Caco-2 (cell line): ENCODE results near the gene OR51I1. TPM values are rescaled to one million over a fixed set of nuclear protein-coding genes. Genes with fewer than 3 reads are reported as not detected.

Source experiments
- BruUV-seq: library from RNA; stranded (reverse); fragments of 400-500 nt; replicated peaks from 2 replicates; lab custom pipeline; 2021; lab: Mats Ljungman, UMichigan
- CTCF ChIA-PET: fragments of 300-600 bp; sonication (Branson Sonifier 250); formaldehyde crosslinking; loops from one replicate; lab custom pipeline; 2022; ENCODE audit warnings: antibody characterized with exemption; lab: Charles Lee
- POLR2A ChIA-PET: fragments of 300-600 bp; sonication (Branson Sonifier 250); formaldehyde crosslinking; loops from one replicate; lab custom pipeline; 2022; ENCODE audit warnings: antibody characterized with exemption; lab: Charles Lee
- DNase-seq, 2 experiments: peaks; one replicate each; pipeline versions ENCODE4 v3.0.0 to v3.0.0-alpha.2; 2020 to 2022
- H3K27me3 ChIP-seq: replicated peaks from 2 replicates; pipeline ENCODE4 v1.6.0; 2011; ENCODE audit warnings: low read length; ENCODE audit not compliant: control insufficient read depth, insufficient read depth
- H3K36me3 ChIP-seq: 2 replicates; pipeline ENCODE4 v1.5.1; 2011; ENCODE audit warnings: low read length; ENCODE audit not compliant: control insufficient read depth, insufficient read depth
- H3K4me1 ChIP-seq: fragments of 250-450 bp; sonication (Bioruptor Pico); 2 replicates; pipeline ENCODE4 v1.5.1; 2020; ENCODE audit warnings: mild to moderate bottlenecking
- H3K4me3 ChIP-seq: 2 replicates; pipeline ENCODE4 v1.5.1; 2011; ENCODE audit warnings: low read depth, mild to moderate bottlenecking, control low read depth, low read length
- H3K9me3 ChIP-seq: fragments of 250-450 bp; sonication (Bioruptor Pico); 2 replicates; pipeline ENCODE4 v1.5.1; 2020; ENCODE audit warnings: mild to moderate bottlenecking, moderate library complexity
- H3K27ac Mint-ChIP-seq: one replicate; pipeline ENCODE4 v1.8.0; 2022; ENCODE audit warnings: mixed read lengths; ENCODE audit not compliant: unreplicated experiment
- H3K27me3 Mint-ChIP-seq: one replicate; pipeline ENCODE4 v1.8.0; 2022; ENCODE audit warnings: mixed read lengths; ENCODE audit not compliant: insufficient read depth, unreplicated experiment
- H3K36me3 Mint-ChIP-seq: one replicate; pipeline ENCODE4 v1.8.0; 2022; ENCODE audit warnings: mild to moderate bottlenecking, mixed read lengths; ENCODE audit not compliant: insufficient read depth, unreplicated experiment
- H3K4me1 Mint-ChIP-seq: one replicate; pipeline ENCODE4 v1.8.0; 2022; ENCODE audit warnings: low read depth, mixed read lengths; ENCODE audit not compliant: unreplicated experiment
- H3K4me3 Mint-ChIP-seq: one replicate; pipeline ENCODE4 v1.8.0; 2022; ENCODE audit warnings: mild to moderate bottlenecking, moderate library complexity, mixed read lengths; ENCODE audit not compliant: unreplicated experiment
- H3K9me3 Mint-ChIP-seq: one replicate; pipeline ENCODE4 v1.8.0; 2022; ENCODE audit warnings: mixed read lengths; ENCODE audit not compliant: unreplicated experiment
- intact Hi-C: fragments of 100-400 bp; cut with micrococcal nuclease; formaldehyde crosslinking; loops from one replicate; pipeline ENCODE4 v1.10.0; 2022; ENCODE audit not compliant: unreplicated experiment
- total RNA-seq: library from RNA; stranded (reverse); gene quantifications from 2 replicates; pipeline ENCODE4 v1.2.3, GENCODE V29; 2022
- TF ChIP-seq, protein P1 (sequence below), 2 experiments: fragments of 200-600 bp in 1 of 2; IDR thresholded peaks; 1 replicate in 1 of 2; 2 replicates in 1 of 2; pipeline versions ENCODE4 v1.5.1 to v1.8.0; 2011 to 2022; ENCODE audit warnings: antibody characterized with exemption in 1 of 2, control low read depth in 1 of 2, inconsistent platforms in 1 of 2, low read depth in 1 of 2, low read length in 1 of 2, mild to moderate bottlenecking in 1 of 2, moderate library complexity in 1 of 2; ENCODE audit not compliant: insufficient read depth in 1 of 2, severe bottlenecking in 1 of 2, unreplicated experiment in 1 of 2

Gene OR51I1
- total RNA-seq, 1 experiment from 2014 or later, result not detected

DNA sequence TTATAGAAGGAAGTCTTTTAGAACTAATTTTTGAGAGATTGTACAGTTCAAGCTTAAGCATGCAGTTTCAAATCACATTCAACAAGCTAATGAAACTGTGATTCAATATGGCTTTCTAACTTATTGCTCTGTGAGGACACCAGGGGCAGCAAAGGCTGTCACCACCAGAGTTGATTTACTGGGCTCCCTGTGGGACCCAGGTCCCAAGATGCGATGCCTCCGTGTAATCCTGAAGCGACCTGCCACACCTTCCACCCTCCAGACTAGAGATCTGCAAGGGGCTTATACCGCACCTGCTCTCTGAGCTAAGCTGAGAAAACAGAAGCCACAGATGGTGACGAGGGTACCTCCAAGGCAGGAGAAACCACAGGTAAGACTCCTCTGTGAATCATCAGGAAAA lies 20.3 kb downstream of the OR51I1 start:
- Mint-ChIP-seq H3K36me3 (no peaks in the 10 kb centered on the region), H3K27me3 (peaks cover 7% of the 10 kb centered on the region), H3K9me3 (no peaks in the 10 kb centered on the region), H3K4me3 (no peak overlapping the region), H3K4me1 (no peaks in the 10 kb centered on the region), H3K27ac (no peak overlapping the region)
- H3K4me3 ChIP-seq, result no peak overlapping the region
- intact Hi-C loops, result no loop called here
- CTCF ChIA-PET, result no interaction called here
- DNase-seq, result no peak
- POLR2A ChIA-PET, result no interaction called here
- no peaks in the 10 kb centered on the region for H3K27me3 ChIP-seq
- TF ChIP-seq, protein P1, sequence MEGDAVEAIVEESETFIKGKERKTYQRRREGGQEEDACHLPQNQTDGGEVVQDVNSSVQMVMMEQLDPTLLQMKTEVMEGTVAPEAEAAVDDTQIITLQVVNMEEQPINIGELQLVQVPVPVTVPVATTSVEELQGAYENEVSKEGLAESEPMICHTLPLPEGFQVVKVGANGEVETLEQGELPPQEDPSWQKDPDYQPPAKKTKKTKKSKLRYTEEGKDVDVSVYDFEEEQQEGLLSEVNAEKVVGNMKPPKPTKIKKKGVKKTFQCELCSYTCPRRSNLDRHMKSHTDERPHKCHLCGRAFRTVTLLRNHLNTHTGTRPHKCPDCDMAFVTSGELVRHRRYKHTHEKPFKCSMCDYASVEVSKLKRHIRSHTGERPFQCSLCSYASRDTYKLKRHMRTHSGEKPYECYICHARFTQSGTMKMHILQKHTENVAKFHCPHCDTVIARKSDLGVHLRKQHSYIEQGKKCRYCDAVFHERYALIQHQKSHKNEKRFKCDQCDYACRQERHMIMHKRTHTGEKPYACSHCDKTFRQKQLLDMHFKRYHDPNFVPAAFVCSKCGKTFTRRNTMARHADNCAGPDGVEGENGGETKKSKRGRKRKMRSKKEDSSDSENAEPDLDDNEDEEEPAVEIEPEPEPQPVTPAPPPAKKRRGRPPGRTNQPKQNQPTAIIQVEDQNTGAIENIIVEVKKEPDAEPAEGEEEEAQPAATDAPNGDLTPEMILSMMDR (IDR thresholded peaks at IDR 0.05; ENCODE audit: insufficient read depth in 1 of 2, low read depth in 1 of 2, low read length in 1 of 2, severe bottlenecking in 1 of 2, unreplicated experiment in 1 of 2), result no peak
- H3K9me3 ChIP-seq, result no peaks in the 10 kb centered on the region
- no peaks in the 10 kb centered on the region; the same call in 1 of the 2 replicates for H3K4me1 ChIP-seq
- no TSS peak for BruUV-seq
- no peaks in the 10 kb centered on the region for H3K36me3 ChIP-seq

DNA sequence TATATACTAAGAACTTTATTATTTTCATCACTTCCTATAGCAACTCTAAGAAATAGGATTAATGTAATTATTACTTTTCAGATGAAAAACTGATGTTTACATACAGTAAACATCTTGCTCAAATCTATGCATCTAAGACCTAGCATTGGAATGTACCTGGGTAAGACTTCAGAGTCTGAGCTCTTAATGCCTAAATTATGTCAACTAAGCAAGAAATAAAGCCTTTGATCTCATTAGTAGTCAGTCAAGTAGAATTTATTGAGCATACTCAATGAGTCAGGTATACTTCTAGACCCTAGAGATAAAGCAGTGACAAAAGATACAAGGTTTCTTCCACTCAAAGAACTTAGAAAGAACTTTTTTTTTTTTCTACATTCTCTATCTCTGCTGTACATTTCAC lies 36.1 kb downstream of the OR51I1 start:
- H3K4me3 Mint-ChIP-seq, result no peak overlapping the region
- TF ChIP-seq, protein P1 (IDR thresholded peaks at IDR 0.05; ENCODE audit: insufficient read depth in 1 of 2, low read depth in 1 of 2, low read length in 1 of 2, severe bottlenecking in 1 of 2, unreplicated experiment in 1 of 2), result no peak
- intact Hi-C loops, result no loop called here
- no peaks in the 10 kb centered on the region for H3K9me3 Mint-ChIP-seq
- no TSS peak for BruUV-seq
- H3K27me3 Mint-ChIP-seq, result peaks cover 19% of the 10 kb centered on the region
- Histone ChIP-seq H3K27me3 (no peaks in the 10 kb centered on the region), H3K4me1 (no peaks in the 10 kb centered on the region), H3K9me3 (no peaks in the 10 kb centered on the region), H3K4me3 (no peak overlapping the region), H3K36me3 (no peaks in the 10 kb centered on the region)
- H3K4me1 Mint-ChIP-seq, result no peaks in the 10 kb centered on the region
- POLR2A ChIA-PET, result no interaction called here
- H3K36me3 Mint-ChIP-seq, result no peaks in the 10 kb centered on the region
- no peak overlapping the region for H3K27ac Mint-ChIP-seq
- CTCF ChIA-PET, result no interaction called here
- no peak for DNase-seq

DNA sequence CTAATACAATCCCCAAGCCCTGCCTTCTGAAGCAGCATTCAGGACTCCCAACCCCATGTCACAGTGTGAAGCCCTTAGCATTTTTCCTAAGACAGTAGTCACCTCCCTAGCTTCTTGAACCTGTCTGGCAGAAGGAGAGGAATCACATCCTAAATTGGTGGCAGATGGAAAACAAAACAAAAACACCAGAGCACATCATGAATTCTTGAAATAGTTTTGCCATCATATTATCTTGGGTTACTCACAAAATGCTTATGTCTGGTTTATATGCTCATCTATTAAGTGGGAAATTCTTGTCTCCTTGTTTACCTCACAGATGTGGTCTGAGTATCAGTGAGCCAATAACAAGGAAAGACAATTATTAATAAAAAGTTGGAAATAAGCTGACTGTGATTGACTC lies 42.4 kb downstream of the OR51I1 start:
- no peaks in the 10 kb centered on the region for H3K27me3 ChIP-seq
- CTCF ChIA-PET, result no interaction called here

More for the DNA sequence above, 42.4 kb downstream of the OR51I1 start:
- Histone ChIP-seq H3K4me3 (no peak overlapping the region), H3K36me3 (no peaks in the 10 kb centered on the region), H3K4me1 (no peaks in the 10 kb centered on the region), H3K9me3 (no peaks in the 10 kb centered on the region)
- no peak for DNase-seq
- no TSS peak for BruUV-seq
- peaks cover 11% of the 10 kb centered on the region for H3K27me3 Mint-ChIP-seq
- no peaks in the 10 kb centered on the region for H3K9me3 Mint-ChIP-seq
- POLR2A ChIA-PET, result no interaction called here
- no peaks in the 10 kb centered on the region for H3K4me1 Mint-ChIP-seq
- intact Hi-C loops, result no loop called here
- no peaks in the 10 kb centered on the region for H3K36me3 Mint-ChIP-seq
- no peak overlapping the region for H3K27ac Mint-ChIP-seq
- TF ChIP-seq, protein P1 (IDR thresholded peaks at IDR 0.05; ENCODE audit: insufficient read depth in 1 of 2, low read depth in 1 of 2, low read length in 1 of 2, severe bottlenecking in 1 of 2, unreplicated experiment in 1 of 2), result no peak
- H3K4me3 Mint-ChIP-seq, result no peak overlapping the region
